HL-60 (cell line): ENCODE results near the gene FRRS1L.

ENCODE experiments used
- CTCF ChIP-seq: IDR thresholded peaks from one replicate; pipeline ENCODE4 v1.5.1; 2011; ENCODE audit warnings: low read length, control low read depth, inconsistent platforms; ENCODE audit not compliant: insufficient read depth
- GABPA ChIP-seq: IDR thresholded peaks from 2 replicates; pipeline ENCODE4 v1.6.1; 2012; ENCODE audit warnings: low read depth
- POLR2AphosphoS5 ChIP-seq: IDR thresholded peaks from 2 replicates; pipeline ENCODE4 v1.6.1; 2012; ENCODE audit warnings: low read depth
- SPI1 ChIP-seq: IDR thresholded peaks from 2 replicates; pipeline ENCODE4 v1.6.1; 2012; ENCODE audit warnings: low read depth, mild to moderate bottlenecking, borderline replicate concordance

GRCh38 chr9:109134167-109134578 is 32.9 kb downstream of the FRRS1L start:
- TF ChIP-seq POLR2AphosphoS5 = no peak
- no peak for TF ChIP-seq SPI1
- TF ChIP-seq CTCF = no peak
- no peak for TF ChIP-seq GABPA
